Tibial nerve (tissue), 4 donors: ENCODE results near the gene NUTF2.

Experiments
- CTCF ChIP-seq, 5 experiments: fragments of 200-600 bp in 3 of 5; fragments of 450-650 bp in 2 of 5; sonication (generic) in 3 of 5; IDR thresholded peaks; one replicate each; pipeline ENCODE4 v1.5.1; 2016 to 2019; ENCODE audit warnings: antibody characterized with exemption in 5 of 5, mild to moderate bottlenecking in 3 of 5, moderate library complexity in 2 of 5
- EP300 ChIP-seq, 2 donors: sonication (generic); formaldehyde crosslinking; IDR thresholded peaks; one replicate each; pipeline ENCODE4 v1.6.1; 2017; ENCODE audit warnings: antibody characterized with exemption in 2 of 2, mild to moderate bottlenecking in 1 of 2
- POLR2A ChIP-seq, 2 donors: fragments of 450-650 bp; IDR thresholded peaks; one replicate each; pipeline ENCODE4 v1.6.1; 2017; ENCODE audit warnings: antibody characterized with exemption in 2 of 2, mild to moderate bottlenecking in 2 of 2, moderate library complexity in 2 of 2

- no peak for TF ChIP-seq CTCF (IDR thresholded peaks at IDR 0.05)
- TF ChIP-seq EP300 (IDR thresholded peaks at IDR 0.05), result no peak
- no peak for TF ChIP-seq POLR2A (IDR thresholded peaks at IDR 0.05)
These were observed 27.6 kb downstream of the NUTF2 start for GRCh38 chr16:67874372-67874771.
